AG04450 (cell line): ENCODE results near the gene ATG2A. TPM values are rescaled to one million over a fixed set of nuclear protein-coding genes. Genes with fewer than 3 reads are reported as not detected.
A peak's percentile ranks its signal among the peaks of the same experiment; 100 is the strongest.

Experiments used
- CTCF ChIA-PET: fragments of 300-600, 350-600 bp; formaldehyde crosslinking; extraction: SDS; loops from one replicate; lab custom pipeline; 2022; ENCODE audit warnings: antibody characterized with exemption, inconsistent platforms; lab: Charles Lee
- POLR2A ChIA-PET: fragments of 350-600 bp; formaldehyde crosslinking; extraction: SDS; loops from one replicate; lab custom pipeline; 2021; ENCODE audit warnings: antibody characterized with exemption, inconsistent platforms; lab: Yijun Ruan, JAX
- DNase-seq: peaks from one replicate; pipeline ENCODE4 v3.0.0-alpha.2; 2011; ENCODE audit warnings: low read depth, low spot score
- H3K27ac ChIP-seq: one replicate; pipeline ENCODE4 v1.5.1; 2012; ENCODE audit warnings: low read depth, low read length, control low read depth
- H3K27me3 ChIP-seq: one replicate; pipeline ENCODE4 v1.6.0; 2012; ENCODE audit warnings: low read length; ENCODE audit not compliant: control insufficient read depth, insufficient read depth
- H3K4me3 ChIP-seq: 2 replicates; pipeline ENCODE4 v1.5.1; 2011; ENCODE audit warnings: mild to moderate bottlenecking, low read depth, low read length, control low read depth
- H3K9me3 ChIP-seq: 2 replicates; pipeline ENCODE4 v1.5.1; 2012; ENCODE audit warnings: low read length; ENCODE audit not compliant: control insufficient read depth, insufficient read depth
- polyA plus RNA-seq: library from polyadenylated mRNA; depleted of rRNA; stranded (reverse); fragments of >200 nt; gene quantifications from 2 replicates; pipeline ENCODE4 v1.2.3, GENCODE V29; 2011
- TF ChIP-seq, protein P1 (sequence below): IDR thresholded peaks from 2 replicates; pipeline ENCODE4 v1.5.1; 2011; ENCODE audit warnings: low read depth, low read length, control low read depth, inconsistent platforms

ATG2A gene
- polyA plus RNA-seq, 1 experiment: 3.7 TPM

DNA sequence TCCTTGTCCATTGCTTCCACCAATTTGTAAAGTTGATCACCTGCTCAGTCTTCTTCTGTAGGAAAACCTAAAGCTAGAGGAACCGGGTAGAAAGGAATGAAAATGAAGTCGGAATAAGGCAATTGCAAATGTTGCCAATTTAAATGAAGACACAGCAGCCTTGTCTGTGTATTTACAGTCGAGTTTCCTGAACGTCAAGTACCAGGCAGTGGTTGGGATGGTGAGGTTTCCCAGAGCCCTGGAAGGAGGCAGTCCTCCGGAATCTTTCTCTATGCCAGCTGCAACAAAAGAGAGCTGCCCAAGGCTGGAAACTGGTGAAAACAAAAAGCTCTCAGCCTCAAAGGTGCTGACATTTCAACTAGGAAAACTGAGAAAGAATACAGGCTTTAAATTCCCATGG lies 37.2 kb upstream of the ATG2A start:
- no peak for DNase-seq
- peaks cover 6% of the 10 kb centered on the region for H3K27me3 ChIP-seq
- TF ChIP-seq, protein P1, sequence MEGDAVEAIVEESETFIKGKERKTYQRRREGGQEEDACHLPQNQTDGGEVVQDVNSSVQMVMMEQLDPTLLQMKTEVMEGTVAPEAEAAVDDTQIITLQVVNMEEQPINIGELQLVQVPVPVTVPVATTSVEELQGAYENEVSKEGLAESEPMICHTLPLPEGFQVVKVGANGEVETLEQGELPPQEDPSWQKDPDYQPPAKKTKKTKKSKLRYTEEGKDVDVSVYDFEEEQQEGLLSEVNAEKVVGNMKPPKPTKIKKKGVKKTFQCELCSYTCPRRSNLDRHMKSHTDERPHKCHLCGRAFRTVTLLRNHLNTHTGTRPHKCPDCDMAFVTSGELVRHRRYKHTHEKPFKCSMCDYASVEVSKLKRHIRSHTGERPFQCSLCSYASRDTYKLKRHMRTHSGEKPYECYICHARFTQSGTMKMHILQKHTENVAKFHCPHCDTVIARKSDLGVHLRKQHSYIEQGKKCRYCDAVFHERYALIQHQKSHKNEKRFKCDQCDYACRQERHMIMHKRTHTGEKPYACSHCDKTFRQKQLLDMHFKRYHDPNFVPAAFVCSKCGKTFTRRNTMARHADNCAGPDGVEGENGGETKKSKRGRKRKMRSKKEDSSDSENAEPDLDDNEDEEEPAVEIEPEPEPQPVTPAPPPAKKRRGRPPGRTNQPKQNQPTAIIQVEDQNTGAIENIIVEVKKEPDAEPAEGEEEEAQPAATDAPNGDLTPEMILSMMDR: no peak
- CTCF ChIA-PET: no interaction called here
- POLR2A ChIA-PET: interaction anchor here (0.8 kb wide), 1 partner anchor 56 kb away, joined by 4 read pairs; no protein-coding TSS in a partner anchor
- no peak overlapping the region for H3K27ac ChIP-seq
- no peaks in the 10 kb centered on the region for H3K9me3 ChIP-seq
- no peak overlapping the region for H3K4me3 ChIP-seq

DNA sequence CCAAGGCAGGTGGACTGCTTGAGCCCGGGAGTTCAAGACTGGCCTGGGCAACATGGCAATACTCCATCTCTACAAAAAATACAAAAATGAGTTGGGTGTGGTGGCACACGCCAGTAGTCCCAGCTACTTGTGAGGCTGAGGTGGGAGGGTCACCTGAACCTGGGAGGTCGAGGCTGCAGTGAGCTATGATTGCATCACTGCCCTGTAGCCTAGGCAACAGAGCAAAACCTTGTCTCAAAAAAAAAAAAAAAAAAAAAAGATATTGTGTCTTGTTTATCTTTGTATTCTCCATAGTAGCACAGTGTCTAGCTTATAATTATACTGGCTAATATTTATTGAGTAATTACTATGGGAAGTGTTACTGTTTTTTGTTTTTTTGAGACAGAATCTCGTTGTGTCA lies 34.5 kb upstream of the ATG2A start:
- ChIA-PET POLR2A (no interaction called here), CTCF (interaction anchor here (1.0 kb wide), 1 partner anchor 63 kb away, joined by 3 read pairs; the partner anchor contains the start of gene ARL2)
- Histone ChIP-seq H3K27me3 (peaks cover 13% of the 10 kb centered on the region), H3K9me3 (no peaks in the 10 kb centered on the region), H3K4me3 (no peak overlapping the region), H3K27ac (no peak overlapping the region)
- TF ChIP-seq, protein P1: no peak
- DNase-seq: no peak

DNA sequence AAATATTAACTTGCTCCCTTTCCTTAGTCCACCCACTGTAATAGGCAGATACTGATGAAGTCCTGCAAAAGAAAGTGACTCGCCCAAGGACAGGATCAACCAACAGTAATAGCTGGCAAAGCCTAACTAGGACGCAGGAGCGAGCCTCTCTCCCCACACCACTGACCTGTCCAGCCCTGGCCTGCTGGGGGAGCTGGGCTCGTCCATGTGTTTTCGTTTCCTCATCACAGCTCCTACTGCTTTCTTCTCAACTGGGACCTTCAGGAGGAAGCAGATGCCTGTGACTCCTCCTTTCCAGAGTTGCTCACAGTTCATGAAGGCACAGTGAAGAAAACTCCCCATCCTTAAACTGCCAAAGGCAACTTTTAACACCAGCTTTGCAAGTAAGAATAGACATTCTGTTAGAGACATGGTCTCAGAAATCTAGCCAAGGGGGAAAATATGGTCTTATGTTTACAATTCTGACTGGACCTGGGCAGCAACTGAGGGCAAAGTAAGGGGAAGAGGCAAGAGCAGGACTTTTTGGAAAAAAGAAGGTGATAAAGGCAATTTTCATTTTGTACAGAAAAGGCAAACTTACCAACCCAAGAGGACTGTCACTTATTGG lies 30.3 kb upstream of the ATG2A start:
- ChIA-PET POLR2A (no interaction called here), CTCF (no interaction called here)
- Histone ChIP-seq H3K4me3 (no peak overlapping the region), H3K27me3 (peaks cover 14% of the 10 kb centered on the region), H3K9me3 (no peaks in the 10 kb centered on the region), H3K27ac (no peak overlapping the region)
- TF ChIP-seq, protein P1: peak; percentile 2; the same call in 1 of the 2 replicates
- no peak for DNase-seq

DNA sequence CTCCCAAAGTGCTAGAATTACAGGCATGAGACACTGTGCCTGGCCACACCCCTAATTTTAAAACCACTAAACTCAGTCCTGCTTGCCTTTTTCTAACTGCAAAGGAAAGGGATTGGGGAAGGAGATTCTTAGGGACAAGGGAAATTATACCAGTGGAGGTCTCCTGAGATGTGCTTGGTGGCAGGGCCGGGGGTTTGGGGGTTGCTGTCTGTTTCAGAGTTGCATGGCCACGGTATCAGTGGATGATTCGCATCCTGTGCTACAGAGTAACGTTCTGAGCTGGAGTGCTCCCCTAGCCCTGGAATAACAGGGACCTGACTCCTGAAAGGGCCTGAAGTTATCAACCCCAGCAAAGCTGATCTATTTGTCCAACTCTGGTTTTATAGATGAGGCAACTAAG lies 19.5 kb upstream of the ATG2A start:
- CTCF ChIA-PET: interaction anchor here (0.7 to 1.1 kb wide), 2 partner anchors 48 to 60 kb away, joined by 3 read pairs; partner anchors contain the start of gene BATF2
- no peak overlapping the region for H3K27ac ChIP-seq
- no peak for DNase-seq
- POLR2A ChIA-PET: no interaction called here
- peaks cover 7% of the 10 kb centered on the region for H3K27me3 ChIP-seq
- H3K9me3 ChIP-seq: no peaks in the 10 kb centered on the region
- TF ChIP-seq, protein P1: no peak
- H3K4me3 ChIP-seq: no peak overlapping the region

DNA sequence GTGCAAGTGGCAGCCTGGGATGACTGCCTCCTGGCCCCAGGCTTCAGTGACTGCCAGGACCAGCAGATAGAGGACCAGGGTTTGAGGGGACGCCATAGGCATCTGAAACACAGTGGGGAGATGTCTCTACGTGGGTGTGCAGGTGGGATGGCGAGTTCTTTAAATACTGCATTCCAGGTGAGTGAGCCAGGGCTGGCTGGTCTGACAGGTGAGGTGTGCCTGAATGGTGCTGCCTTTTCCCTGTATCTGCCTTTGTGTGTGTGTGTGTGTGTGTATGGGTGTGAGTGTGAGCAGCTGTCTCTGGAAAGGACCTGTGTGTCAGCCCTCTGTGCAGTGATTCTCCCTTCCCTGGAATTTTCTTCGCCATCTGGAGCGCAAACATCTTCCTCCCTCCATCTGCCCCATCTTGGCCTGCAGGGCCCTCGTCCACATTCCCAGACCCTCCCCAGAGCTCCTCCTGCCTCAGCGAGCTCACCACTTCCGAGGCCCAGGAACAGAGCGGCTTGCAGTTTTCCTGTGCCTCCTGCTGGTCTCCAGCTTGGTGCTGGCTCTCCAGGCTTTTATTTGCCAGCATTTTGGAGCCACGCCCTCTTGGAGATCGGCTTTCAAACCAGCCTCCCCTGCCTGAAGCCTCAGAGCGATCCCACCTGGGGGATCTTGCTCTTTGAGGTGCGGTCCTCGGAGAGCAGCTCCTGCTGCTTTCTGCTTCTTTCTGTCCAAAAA lies 18.5 kb upstream of the ATG2A start, which contains the start of gene GPHA2:
Gene GPHA2, minus strand, starts transcription at position 535 of the 723 bp plus-strand sequence. Its CDS starts 433 bp downstream, at position 102.
- Histone ChIP-seq H3K27ac (peak within 1 kb of the TSS; percentile 21), H3K9me3 (no peaks in the 10 kb centered on the region), H3K4me3 (no peak within 1 kb of the TSS), H3K27me3 (peaks cover 3% of the 10 kb centered on the region)
- TF ChIP-seq, protein P1: peak; percentile 20; the same call in 1 of the 2 replicates
- CTCF ChIA-PET: interaction anchor here (1.1 kb wide), 1 partner anchor 47 kb away, joined by 3 read pairs; no protein-coding TSS in a partner anchor
- DNase-seq: no peak
- POLR2A ChIA-PET: no interaction called here
